ENCODE results near the gene SH2D1A. TPM values are rescaled to one million over a fixed set of nuclear protein-coding genes. Genes with fewer than 3 reads are reported as not detected.

SH2D1A gene
- total RNA-seq, 2 experiments from 2014 or later: 0.63 to 4.3 TPM

DNA sequence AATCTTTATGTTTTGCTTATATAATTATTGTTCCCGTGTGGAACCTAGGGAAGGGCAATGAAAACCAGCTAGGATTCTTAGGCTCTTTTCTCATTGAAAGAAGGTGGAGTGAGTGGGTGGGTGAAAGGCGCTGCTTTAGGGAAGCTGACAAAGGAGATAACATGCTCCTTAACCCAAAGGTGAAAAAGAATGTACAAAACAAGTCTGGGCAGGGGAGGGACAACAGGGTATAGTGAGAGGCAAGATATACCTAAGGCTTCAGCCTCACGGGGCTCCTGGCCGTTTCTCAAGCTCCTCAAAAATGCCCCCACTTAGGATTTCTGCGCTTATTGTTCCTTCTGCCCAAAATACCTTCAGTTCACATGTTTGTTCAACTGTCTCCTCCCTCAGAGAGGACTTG lies 1.8 kb downstream of the SH2D1A start:
- POLR2A ChIA-PET: no interaction called here
- peak overlapping the region; percentile 15 for H3K27ac ChIP-seq (ENCODE audit: low read depth, low read length, poor library complexity, severe bottlenecking)

GRCh38 chrX:124348885-124349453 lies 2.6 kb downstream of the SH2D1A start:
- peaks cover 36% of the 10 kb centered on the region for H3K4me1 ChIP-seq (ENCODE audit: insufficient read depth, low read length, poor library complexity, severe bottlenecking)
- ChIA-PET POLR2A (no interaction called here), CTCF (ENCODE audit: unreplicated experiment) (no interaction called here)
- no peaks in the 10 kb centered on the region for H3K9me2 ChIP-seq (ENCODE audit: insufficient read depth, low read length)
- peak overlapping the region; percentile 15 for H3K27ac ChIP-seq (ENCODE audit: low read depth, low read length, poor library complexity, severe bottlenecking)
- no peak for DNase-seq (ENCODE audit: low spot score)
- no peaks in the 10 kb centered on the region for H3K36me3 ChIP-seq (ENCODE audit: insufficient read depth, low read length)
- H3K9me3 ChIP-seq (ENCODE audit: low read length): no peaks in the 10 kb centered on the region
- TF ChIP-seq EZH2phosphoT487 (IDR thresholded peaks at IDR 0.05; ENCODE audit: borderline replicate concordance, low read depth, low read length): no peak
- TF ChIP-seq CTCF (conservative IDR thresholded peaks at IDR 0.05; ENCODE audit: low read length): no peak
- no TSS peak for BruUV-seq (replicated peaks)
- H3K79me2 ChIP-seq (ENCODE audit: insufficient read depth, low read depth, low read length): no peaks in the 10 kb centered on the region
- intact Hi-C loops (cut with micrococcal nuclease; ENCODE audit: unreplicated experiment): no loop called here
- peak overlapping the region; percentile 44; the same call in 1 of the 2 replicates for H3K4me2 ChIP-seq (ENCODE audit: low read length)
- H4K20me1 ChIP-seq (ENCODE audit: insufficient read depth, low read length): no peaks in the 10 kb centered on the region
- peak overlapping the region; percentile 51 for H3K4me3 ChIP-seq (ENCODE audit: low read depth, low read length, poor library complexity, severe bottlenecking)
- 0 out of 2 replicates have a peak overlapping the region, but pooled peaks have one; percentile 89 for H2AFZ ChIP-seq (ENCODE audit: low read length)

More for the DNA sequence above, 1.8 kb downstream of the SH2D1A start:
- H2AFZ ChIP-seq (ENCODE audit: low read length): peak overlapping the region; percentile 89
- no peaks in the 10 kb centered on the region for H3K9me3 ChIP-seq (ENCODE audit: low read length)
- DNase-seq (ENCODE audit: low spot score): no peak
- H3K9me2 ChIP-seq (ENCODE audit: insufficient read depth, low read length): no peaks in the 10 kb centered on the region
- H3K79me2 ChIP-seq (ENCODE audit: insufficient read depth, low read depth, low read length): no peaks in the 10 kb centered on the region
- H3K4me1 ChIP-seq (ENCODE audit: insufficient read depth, low read length, poor library complexity, severe bottlenecking): peaks cover 44% of the 10 kb centered on the region
- no peaks in the 10 kb centered on the region for H3K36me3 ChIP-seq (ENCODE audit: insufficient read depth, low read length)
- intact Hi-C loops (cut with micrococcal nuclease; ENCODE audit: unreplicated experiment): no loop called here
- H4K20me1 ChIP-seq (ENCODE audit: insufficient read depth, low read length): no peaks in the 10 kb centered on the region
- CTCF ChIA-PET (ENCODE audit: unreplicated experiment): no interaction called here
- peak overlapping the region; percentile 44 for H3K4me2 ChIP-seq (ENCODE audit: low read length)
- TF ChIP-seq EZH2phosphoT487 (IDR thresholded peaks at IDR 0.05; ENCODE audit: borderline replicate concordance, low read depth, low read length): no peak
- TF ChIP-seq CTCF (conservative IDR thresholded peaks at IDR 0.05; ENCODE audit: low read length): no peak
- peak overlapping the region; percentile 51 for H3K4me3 ChIP-seq (ENCODE audit: low read depth, low read length, poor library complexity, severe bottlenecking)
- BruUV-seq (replicated peaks): no TSS peak

- H3K79me2 ChIP-seq (ENCODE audit: insufficient read depth, low read depth, low read length): no peaks in the 10 kb centered on the region
- peaks cover 16% of the 10 kb centered on the region for H3K4me1 ChIP-seq (ENCODE audit: insufficient read depth, low read length, poor library complexity, severe bottlenecking)
- H3K9me3 ChIP-seq (ENCODE audit: low read length): no peaks in the 10 kb centered on the region
- BruUV-seq (replicated peaks): no TSS peak
- H4K20me1 ChIP-seq (ENCODE audit: insufficient read depth, low read length): no peaks in the 10 kb centered on the region
- no peak overlapping the region for H3K27ac ChIP-seq (ENCODE audit: low read depth, low read length, poor library complexity, severe bottlenecking)
- no peak overlapping the region for H3K4me3 ChIP-seq (ENCODE audit: low read depth, low read length, poor library complexity, severe bottlenecking)
- DNase-seq (ENCODE audit: low spot score): no peak
- no peaks in the 10 kb centered on the region for H3K9me2 ChIP-seq (ENCODE audit: insufficient read depth, low read length)
- POLR2A ChIA-PET: no interaction called here
- no peak overlapping the region for H2AFZ ChIP-seq (ENCODE audit: low read length)
- TF ChIP-seq CTCF (conservative IDR thresholded peaks at IDR 0.05; ENCODE audit: low read length) (no peak), EZH2phosphoT487 (IDR thresholded peaks at IDR 0.05; ENCODE audit: borderline replicate concordance, low read depth, low read length) (no peak)
- no peak overlapping the region for H3K4me2 ChIP-seq (ENCODE audit: low read length)
- CTCF ChIA-PET (ENCODE audit: unreplicated experiment): no interaction called here
- intact Hi-C loops (cut with micrococcal nuclease; ENCODE audit: unreplicated experiment): no loop called here
- no peaks in the 10 kb centered on the region for H3K36me3 ChIP-seq (ENCODE audit: insufficient read depth, low read length)
Measured at GRCh38 chrX:124354648-124355047, 8.3 kb downstream of the SH2D1A start.

Measured in OCI-LY7 (cell line).